A673 (cell line): ENCODE data around the gene BPIFB2.

Experiments
- EZH2 ChIP-seq: fragments of 200-600 bp; sonication (generic); IDR thresholded peaks from 2 replicates; pipeline ENCODE4 v1.6.1; 2017; ENCODE audit warnings: borderline replicate concordance, low read depth, mild to moderate bottlenecking, mixed read lengths, antibody characterized with exemption, low read length; ENCODE audit not compliant: poor library complexity, severe bottlenecking
- TF ChIP-seq, protein P1 (sequence below): fragments of 300-800, 200-600 bp; sonication (generic); conservative IDR thresholded peaks from 2 replicates; pipeline ENCODE4 v1.5.1; 2017; ENCODE audit warnings: low read depth, mild to moderate bottlenecking, antibody characterized with exemption, low read length, moderate library complexity, mixed read lengths

- TF ChIP-seq EZH2: no peak
- TF ChIP-seq, protein P1, sequence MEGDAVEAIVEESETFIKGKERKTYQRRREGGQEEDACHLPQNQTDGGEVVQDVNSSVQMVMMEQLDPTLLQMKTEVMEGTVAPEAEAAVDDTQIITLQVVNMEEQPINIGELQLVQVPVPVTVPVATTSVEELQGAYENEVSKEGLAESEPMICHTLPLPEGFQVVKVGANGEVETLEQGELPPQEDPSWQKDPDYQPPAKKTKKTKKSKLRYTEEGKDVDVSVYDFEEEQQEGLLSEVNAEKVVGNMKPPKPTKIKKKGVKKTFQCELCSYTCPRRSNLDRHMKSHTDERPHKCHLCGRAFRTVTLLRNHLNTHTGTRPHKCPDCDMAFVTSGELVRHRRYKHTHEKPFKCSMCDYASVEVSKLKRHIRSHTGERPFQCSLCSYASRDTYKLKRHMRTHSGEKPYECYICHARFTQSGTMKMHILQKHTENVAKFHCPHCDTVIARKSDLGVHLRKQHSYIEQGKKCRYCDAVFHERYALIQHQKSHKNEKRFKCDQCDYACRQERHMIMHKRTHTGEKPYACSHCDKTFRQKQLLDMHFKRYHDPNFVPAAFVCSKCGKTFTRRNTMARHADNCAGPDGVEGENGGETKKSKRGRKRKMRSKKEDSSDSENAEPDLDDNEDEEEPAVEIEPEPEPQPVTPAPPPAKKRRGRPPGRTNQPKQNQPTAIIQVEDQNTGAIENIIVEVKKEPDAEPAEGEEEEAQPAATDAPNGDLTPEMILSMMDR: no peak
Observed at GRCh38 chr20:33009214-33010132, 2.0 kb downstream of the BPIFB2 start.
